Measurements from ENCODE around the gene HARBI1.
"Not testable (repeated sequence)": the region's sequence is repeated elsewhere in the genome, so short reads cannot be mapped to it uniquely, and the experiment has no call there.

The HARBI1 gene

DNA sequence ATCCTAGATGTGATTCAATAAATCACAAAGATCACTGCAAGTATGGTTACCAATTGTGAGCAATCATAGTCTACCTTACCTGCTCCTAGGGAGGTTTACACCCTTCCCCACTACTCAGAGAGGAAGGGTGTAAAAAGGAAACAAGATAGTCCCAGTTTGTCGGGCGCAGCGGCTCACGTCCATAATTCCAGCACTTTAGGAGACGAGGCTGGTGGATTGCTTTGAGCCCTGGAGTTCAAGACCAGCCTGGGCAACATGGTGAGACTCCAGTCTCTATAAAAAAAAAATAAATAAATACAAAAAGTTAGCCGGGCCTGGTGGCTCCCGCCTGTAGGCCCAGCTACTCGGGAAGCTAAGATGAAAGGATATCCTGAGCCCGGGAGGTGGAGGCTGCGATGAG lies 22.2 kb downstream of the HARBI1 start:
- no peak for DNase-seq

DNA sequence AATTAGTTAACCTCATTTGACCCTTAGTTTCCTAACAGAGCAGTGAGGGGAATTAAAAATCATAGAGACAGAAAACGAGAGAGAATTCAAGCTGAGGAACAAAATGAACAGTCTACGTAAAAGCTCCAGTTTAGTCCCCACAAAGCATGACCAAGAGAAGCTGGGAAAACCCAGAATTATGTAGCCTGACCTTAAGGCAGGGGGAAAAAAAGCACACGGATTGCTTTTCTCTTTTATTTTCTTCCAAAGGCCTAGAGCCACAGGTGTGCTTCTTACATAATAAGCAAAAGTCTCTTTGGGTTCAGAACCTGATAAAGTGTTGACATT lies 22.7 kb downstream of the HARBI1 start:
- no peak for DNase-seq

DNA sequence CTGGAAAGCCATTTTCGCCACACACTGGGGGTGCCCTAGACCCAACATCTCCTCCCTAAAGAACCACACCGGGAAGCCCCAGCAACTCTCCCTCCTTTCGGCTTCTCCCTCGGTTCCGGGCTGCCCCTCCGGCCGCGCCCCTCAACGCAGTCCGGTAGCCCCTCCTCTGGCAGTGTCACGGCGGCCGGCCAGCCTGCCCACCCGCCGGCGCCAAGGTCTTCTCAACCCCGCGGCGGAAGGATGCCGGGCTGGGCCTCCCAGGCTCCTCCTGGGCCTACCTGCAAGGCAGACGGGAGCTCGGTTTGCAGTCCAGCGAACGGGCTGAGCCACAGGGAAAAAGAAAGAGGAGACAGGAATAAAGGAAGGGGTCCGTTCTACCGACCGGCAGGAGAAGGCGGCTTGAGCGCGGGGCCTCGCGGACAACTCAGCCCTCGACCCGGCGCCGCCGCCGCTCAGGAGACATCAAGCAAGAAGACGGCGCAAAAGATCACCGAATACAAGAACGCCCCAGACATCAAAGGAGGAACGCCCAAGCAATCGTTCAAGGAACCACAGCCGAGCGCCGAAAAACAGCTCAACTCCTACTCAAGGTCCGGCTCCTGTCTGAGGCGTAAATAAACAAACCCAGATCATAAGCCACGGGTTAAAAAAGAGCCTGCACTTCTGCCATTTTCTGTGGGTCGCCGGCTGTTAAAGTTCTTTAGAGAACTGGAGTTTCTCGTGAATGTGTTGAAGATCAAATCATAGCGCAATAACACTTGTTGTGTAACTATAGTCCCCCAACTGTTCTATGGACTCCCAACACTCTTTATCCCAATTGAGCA lies 23.3 kb downstream of the HARBI1 start, which contains the start of gene AMBRA1:
TSS of gene AMBRA1 (minus strand) at position 474 of the 824 bp plus-strand sequence. CDS start 45,643 bp downstream, outside the sequence.
- DNase-seq: peak; percentile 93

DNA sequence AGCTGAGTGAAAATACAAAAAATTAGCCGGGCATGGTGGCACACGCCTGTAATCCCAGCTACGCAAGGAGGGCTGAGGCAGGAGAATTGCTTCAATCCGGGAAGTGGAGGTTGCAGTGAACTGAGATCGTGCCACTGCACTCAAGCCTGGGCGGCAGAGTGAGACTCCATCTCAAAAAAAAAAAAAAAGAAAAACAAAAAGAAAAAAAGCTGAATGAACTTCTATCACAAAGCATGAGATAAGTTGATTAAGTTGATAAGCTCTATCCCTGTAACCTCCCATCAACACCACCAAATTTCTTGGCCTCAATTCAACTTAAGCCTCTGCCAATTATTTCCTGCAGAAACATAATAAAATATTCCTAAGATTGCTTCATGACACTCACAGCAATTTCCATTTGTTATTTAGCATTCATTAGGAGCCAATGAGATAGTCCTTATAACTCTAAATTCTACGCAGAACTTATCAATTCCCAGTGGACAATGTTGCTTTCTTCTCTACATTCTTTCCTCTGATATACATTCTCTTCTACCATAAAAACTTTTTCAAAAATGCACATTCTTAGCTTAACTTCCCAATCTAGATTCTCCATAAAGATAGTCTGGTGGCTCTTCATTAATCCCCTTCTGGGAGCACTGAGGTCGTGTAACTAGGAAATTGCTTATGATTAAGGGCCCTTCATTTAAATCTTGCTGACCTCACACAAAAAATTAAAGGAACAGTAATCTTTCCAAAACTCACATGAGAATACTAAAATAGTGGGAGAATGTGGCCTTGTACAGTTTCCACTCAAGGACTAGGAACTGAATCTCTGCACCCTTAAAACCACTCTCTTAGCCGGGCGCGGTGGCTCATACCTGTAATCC lies 26.1 kb downstream of the HARBI1 start:
- DNase-seq: no peak

DNA sequence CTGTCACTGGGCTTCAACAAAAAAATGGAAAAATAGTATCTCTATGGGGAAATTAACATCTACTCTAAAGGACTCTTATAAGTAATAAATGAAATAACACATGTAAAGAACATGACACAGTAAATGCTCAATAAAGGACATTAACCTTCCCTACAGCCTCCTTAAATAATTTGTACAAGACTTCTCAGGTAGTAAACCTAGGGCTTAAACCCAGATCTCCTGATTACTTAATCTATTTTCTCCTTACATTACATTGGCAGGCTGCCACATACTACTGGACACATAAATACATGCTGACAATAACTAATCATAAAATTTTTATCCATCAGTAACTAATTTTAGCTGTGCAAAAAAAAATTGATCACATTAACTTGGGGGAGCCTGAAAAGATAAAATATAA lies 28.1 kb downstream of the HARBI1 start:
- DNase-seq: no peak

DNA sequence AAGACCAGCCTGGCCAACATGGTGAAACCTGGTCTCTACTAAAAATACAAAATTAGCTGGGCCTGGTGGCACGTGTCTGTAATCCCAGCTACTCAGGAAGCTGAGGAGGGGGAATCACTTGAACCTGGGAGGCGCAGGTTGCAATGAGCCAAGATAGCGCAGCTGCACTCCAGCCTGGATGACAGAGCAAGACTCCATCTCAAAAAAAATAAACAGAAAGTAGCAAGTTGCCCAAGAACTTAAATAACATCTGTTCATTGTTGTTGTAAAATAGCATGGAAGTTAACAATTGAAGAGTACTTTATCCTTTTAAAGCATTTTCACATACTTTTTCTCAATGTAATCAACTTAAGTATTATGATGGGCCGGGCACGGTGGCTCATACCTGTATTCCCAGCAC lies 28.9 kb downstream of the HARBI1 start:
- DNase-seq: no peak

DNA sequence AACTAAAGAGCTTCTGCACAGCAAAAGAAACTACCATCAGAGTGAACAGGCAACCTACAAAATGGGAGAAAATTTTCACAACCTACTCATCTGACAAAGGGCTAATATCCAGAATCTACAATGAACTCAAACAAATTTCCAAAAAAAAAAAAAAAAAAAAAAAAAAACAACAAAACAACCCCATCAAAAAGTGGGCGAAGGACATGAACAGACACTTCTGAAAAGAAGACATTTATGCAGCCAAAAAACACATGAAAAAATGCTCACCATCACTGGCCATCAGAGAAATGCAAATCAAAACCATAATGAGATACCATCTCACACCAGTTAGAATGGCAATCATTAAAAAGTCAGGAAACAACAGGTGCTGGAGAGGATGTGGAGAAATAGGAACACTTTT lies 33.5 kb downstream of the HARBI1 start:
- DNase-seq: not testable (repeated sequence)

DNA sequence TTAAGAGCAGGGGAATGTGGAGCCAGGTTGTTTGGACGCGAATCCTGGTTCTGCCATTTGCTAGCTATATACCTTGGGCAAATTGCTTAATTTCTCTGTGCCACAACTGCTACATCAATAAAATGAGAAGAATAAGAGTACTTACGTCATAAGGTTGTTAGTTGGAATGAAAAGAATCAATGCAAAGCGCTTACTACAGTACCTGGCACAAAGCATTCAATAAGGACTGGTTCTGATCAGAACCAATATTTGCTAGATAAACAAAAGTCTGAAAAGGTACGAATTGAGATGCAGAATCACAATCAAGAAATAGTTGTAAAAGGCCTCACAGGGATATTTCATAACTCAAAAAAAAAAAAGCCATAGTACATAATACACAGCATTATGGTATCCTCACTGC lies 34.4 kb downstream of the HARBI1 start:
- DNase-seq: no peak

DNA sequence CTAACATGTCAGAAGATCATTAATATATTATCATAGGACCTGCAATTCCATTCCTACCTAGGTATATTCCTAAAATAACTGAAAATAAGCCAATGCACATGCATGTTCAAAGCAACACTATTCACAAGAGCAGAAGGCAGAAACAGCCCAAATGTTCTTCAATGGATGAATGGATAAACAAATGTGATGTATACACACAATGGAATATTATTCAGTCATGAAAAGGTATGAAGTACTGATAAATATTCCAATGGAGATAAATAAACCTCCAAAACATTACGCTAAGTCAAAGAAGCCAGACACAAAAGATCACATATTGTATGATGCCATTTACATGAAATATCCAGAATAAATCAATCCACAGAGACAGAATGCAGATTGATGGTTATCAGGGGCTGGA lies 40.0 kb downstream of the HARBI1 start:
- no peak for DNase-seq

DNA sequence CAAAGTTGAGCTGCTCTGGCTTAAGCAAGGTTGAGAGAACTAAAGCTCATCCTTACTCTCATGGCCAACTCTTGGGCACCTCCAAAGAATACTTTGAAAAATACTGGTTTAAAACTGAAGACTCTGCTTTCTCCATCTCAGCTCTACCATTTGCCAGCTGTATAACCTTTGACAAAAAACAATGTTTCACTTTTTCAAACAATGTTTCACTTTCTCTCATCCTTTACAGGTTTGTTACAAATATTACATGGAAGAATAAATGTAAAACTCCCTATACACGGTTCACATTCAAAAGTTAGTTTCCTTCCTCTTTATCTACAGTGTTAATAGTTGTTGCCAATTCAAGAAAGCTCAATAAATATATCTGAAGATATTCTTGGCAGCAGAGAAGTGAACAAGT lies 42.4 kb downstream of the HARBI1 start:
- no peak for DNase-seq

DNA sequence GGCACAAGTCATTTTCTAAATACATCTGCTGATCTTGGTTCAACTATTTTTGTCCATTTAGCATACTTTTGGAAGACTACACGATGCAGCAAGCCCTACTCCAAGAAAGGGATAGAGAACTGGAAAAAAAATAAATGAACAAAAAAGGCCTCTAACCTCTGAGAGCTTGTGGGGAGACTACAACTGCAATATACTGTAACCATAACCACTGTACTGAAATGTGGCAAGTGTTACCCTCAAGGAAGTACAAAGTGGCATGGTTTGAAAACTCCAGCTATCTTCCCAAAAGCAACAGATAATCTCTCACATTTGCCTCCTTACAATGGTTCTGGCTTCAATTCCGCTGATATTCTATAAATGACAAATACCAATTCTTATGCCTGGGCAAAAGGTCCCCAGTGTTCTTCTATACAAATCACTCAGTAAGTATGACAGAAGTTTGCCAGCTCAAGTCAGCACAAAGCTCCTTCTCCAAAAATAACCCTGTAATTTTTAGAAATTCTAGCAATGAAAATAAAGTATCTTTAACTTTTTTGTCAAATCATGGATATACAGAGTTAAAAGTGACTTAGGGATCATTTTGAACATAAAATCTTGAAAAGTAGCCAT lies 46.1 kb downstream of the HARBI1 start:
- DNase-seq: no peak

DNA sequence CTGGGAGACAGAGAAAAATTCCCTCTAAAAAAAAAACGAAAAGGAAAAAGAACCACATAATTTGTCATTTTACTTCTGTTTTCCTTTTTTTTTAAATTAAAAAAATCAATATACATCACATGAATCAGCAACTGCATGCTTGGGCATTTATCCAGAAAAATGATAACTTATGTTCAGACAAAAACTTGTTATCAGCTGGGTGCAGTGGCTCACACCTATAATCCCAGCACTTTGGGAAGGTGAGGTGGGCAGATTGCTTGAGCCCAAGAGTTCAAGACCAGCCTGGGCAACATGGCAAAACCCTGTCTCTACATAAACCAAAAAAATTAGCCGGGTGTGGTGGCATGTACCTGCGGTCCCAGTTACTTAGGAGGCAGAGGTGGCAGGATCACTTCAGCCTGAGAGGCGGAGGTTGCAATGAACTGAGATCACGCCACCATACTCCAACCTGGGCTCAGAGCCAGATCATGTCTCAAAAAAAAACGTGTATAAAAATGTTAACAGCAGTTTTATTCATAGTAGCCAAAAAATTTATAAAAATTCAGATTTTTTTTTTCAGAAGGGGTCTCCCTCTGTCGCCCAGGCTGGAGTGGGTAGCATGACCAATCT lies 51.7 kb downstream of the HARBI1 start:
- DNase-seq: no peak

DNA sequence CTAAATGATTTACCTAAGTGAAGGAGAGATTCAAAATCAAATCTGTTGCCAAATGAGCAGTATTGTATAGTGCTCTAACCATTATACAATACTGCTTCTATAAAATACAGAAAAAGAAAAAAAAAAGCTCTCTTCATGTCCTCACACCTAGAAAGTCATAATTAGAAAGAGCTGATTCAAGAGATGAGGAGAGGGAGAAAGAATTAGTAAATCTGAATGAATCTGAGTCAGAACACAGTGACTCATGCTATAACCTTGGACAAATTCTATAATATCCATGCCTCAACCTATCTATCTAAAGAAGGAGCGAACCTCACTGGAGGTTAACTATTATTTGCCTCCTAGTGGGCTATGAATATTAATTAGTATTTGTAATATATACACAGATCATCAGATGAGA lies 52.6 kb downstream of the HARBI1 start:
- no peak for DNase-seq

DNA sequence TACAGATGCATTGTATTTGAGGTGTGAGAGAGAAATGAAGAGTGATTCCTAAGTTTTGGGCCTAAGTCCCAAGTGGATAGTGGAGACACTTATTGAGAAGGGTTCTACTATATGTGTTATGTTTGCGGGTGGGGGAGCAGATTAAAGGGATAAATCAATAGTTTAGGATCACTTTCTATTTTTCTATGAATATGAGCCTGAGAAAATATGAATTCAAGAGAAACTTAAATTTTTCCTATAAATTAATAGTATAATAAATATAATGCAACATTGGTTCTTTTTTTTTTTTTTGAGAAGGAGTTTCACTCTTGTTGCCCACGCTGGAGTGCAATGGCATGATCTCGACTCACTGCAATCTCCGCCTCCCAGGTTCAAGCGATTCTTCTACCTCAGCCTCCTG lies 54.5 kb downstream of the HARBI1 start:
- no peak for DNase-seq

DNA sequence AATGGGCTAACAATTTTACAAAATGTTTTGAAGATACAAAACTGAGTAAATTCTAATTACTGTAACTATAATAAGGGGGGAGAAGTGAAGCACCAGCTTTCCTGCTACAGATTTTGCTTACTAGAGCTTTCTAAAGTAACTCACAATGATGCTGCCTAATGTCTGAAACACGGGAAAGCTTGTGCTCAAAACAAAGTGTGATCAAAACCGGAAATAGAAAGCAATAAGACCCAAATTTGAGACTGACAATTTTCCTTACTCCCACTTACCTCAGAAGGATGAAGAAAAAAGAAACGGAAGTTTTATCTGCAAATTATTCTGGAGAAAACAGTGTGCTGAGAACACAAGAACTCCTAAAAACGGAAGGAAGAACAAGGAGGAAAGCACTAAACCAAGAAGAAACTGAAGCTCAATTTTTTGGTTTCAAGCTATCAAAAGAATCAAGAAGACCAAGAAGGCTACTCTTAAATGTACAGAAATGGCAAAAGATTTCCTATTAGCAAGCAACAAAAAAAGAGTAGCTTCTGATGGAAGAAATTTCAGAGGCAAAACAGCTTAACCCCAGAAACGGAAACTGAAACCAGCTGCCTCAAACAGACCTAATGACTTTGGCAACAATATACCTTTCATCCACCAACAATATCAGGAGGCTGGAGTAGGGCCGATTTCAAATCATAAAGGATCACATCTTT lies 56.6 kb downstream of the HARBI1 start:
- DNase-seq: peak; percentile 57

DNA sequence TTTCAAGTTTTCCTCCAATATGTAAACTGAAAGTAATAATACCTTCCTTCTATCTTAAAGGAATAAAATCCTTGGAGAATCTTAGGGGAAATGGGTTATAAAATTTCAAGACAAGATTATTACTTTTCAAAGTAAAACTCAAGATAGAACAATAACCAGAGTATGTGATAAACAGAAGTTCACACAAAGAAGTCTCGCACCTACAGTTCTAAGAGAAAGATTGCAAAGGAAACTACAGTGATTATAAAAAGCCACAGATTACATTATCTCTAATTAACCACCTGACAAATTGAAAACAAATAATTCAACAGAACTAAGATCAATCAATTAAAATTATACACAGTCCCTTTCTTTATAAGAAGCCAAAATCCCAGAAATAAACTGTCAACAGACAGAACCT lies 57.2 kb downstream of the HARBI1 start:
- no peak for DNase-seq

DNA sequence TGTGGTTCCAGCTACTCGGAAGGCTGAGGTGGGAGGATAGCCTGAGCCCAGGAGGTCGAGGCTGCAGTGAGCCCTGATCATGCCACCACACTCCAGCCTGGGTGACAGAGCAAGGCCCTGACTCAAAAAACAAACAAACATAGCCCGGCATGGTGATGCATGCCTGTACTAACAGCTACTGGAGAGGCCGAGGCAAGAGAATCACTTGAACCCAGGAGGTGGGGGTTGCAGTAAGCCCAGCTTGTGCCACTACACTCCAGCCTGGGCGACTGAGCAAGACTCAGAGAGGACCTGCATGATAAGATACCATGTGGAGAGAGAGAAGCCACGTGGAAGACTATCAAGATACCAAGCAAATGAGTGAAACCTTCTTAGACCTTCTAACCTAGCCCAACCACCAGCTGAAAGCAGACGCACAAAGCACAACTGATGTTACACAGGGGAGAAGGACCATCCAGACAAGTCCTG lies 59.3 kb downstream of the HARBI1 start:
- no peak for DNase-seq

DNA sequence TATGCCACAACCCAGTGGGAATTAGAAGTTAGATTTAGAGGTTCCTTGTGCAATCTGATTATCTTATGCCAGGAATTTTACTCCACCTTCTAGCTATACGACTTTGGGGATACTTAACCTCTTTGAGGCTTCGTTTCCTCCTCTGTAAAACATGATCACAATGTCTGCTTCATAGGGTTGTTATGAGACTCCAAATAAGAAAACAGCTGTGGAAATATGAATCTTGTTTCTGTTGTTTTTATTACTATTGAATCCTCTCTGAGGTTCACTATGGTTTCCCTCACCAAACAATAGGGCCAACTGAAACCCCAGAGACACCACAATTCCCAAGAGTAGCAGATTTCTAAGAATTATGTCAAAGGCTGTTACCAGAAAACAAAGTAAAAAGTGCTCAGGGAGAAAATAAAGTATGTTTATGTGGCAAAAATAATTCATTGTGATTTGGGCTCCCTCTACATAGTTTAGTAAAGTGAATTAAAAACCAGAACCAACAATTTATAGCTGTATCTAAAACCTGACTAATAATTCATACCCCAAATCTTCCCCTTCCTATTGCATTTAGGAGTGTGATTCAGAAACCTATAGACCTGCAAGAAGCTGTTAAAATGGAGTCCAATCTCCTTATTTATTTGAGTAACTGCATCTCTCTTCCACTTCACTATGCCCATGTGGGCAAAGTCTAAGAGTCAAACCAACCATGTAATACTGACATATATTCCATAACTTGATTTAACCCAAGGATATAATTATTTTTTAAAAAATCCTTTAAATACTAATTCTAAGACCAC lies 61.6 kb downstream of the HARBI1 start:
- no peak for DNase-seq

DNA sequence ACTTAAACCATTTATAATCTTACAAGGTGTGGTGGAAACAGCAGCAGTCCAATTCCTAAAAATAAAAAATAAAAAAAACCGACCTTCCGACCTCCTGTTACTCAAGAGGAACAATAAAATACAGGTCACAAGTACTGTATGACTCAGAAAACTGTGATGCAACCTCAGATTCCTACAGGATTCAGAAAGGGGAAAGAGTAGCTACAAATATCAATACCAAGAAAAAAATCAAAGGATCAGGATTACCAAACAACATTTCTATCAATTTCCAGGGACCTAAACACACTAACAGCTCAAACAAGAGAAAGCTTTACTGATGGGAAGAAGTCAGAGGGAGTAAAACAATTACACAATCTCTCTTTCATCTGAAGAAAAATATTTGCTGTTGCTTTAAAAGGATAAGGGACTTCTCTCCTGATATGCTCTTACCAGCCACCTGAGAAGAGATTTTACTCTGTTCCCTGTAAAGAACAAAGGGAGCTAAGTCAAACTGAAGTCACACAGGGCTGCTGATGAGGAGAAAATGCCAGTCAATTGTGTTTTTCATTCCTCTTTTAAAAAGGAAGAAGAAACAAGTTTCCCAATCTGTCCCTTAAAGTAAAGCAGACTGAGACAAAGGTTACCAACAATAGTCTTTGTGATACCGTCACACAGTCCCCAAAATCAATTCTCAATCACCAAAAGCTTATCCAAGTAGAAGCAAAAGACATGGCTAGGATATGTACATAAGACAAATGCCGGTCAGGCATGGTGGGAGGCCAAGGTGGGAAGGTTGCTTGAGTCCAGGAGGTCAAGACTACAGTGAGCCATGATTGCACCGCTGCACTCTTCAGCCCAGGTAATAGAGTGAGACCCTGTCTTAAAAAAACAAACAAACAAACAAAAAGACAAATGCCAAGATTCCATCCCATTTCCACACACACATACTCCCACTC lies 62.5 kb downstream of the HARBI1 start:
- DNase-seq: no peak

DNA sequence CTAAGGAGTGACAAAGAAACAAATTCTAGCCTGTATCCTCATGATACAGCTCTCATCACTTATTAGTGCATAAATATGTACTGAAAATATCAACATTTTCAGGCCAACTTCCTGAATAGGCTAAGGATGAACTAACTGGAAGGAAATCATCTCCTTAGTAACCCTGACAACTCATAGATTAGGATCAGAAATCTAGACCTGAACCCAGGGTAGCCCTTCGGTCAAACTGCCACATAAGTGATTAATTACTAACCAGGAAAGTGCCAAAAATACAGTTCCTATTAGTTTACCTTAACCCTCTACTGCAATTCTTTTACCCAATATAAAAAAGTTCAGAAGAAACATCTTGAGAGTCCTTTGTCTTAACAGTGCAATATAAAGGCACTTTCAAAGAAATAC lies 63.2 kb downstream of the HARBI1 start:
- DNase-seq: no peak
